Ascending aorta (tissue), 2 donors: ENCODE results near the gene MEF2C. TPM values are rescaled to one million over a fixed set of nuclear protein-coding genes. Genes with fewer than 3 reads are reported as not detected.

Experiments used
- DNase-seq, 2 donors: peaks; one replicate each; pipeline ENCODE4 v3.0.0-alpha.2; 2019; ENCODE audit warnings: low spot score in 2 of 2
- H3K27ac ChIP-seq, 2 donors: fragments of 200-600 bp; sonication (generic); one replicate each; pipeline ENCODE4 v1.5.1; 2016 to 2017; ENCODE audit warnings: mild to moderate bottlenecking in 1 of 2
- H3K27me3 ChIP-seq: fragments of 200-600 bp; sonication (generic); one replicate; pipeline ENCODE4 v1.5.1; 2017
- H3K36me3 ChIP-seq, 2 donors: fragments of 200-600 bp; sonication (generic); one replicate each; pipeline ENCODE4 v1.5.1; 2016
- H3K4me1 ChIP-seq, 2 donors: fragments of 200-600 bp; sonication (generic); one replicate each; pipeline ENCODE4 v1.5.1; 2016 to 2017; ENCODE audit warnings: mild to moderate bottlenecking in 1 of 2
- H3K4me3 ChIP-seq, 2 donors: fragments of 200-600 bp; sonication (generic); one replicate each; pipeline ENCODE4 v1.5.1; 2016 to 2017; ENCODE audit warnings: mild to moderate bottlenecking in 1 of 2
- H3K9me3 ChIP-seq, 2 donors: fragments of 200-600 bp; sonication (generic); one replicate each; pipeline ENCODE4 v1.5.1; 2016
- CTCF ChIP-seq, 3 experiments: fragments of 200-600 bp in 2 of 3; fragments of 450-650 bp in 1 of 3; sonication (generic) in 2 of 3; IDR thresholded peaks; one replicate each; pipeline ENCODE4 v1.5.1; 2016 to 2019; ENCODE audit warnings: antibody characterized with exemption in 3 of 3, mild to moderate bottlenecking in 1 of 3, moderate library complexity in 1 of 3
- intact Hi-C: fragments of 100-400 bp; cut with DNase I; formaldehyde crosslinking; loops from one replicate; pipeline ENCODE4 v1.15.1; 2023
- total RNA-seq: library from RNA; depleted of rRNA; stranded (reverse); fragments of >200 nt; gene quantifications from one replicate; pipeline ENCODE4 v1.1.0, GENCODE V29; 2016

The MEF2C gene
- total RNA-seq, 1 donor from 2014 or later, result 138 TPM

- peaks cover 49% of the 10 kb centered on the region for H3K27me3 ChIP-seq
- peaks cover 2 to 4% of the 10 kb centered on the region in 2 donors for H3K4me1 ChIP-seq
- TF ChIP-seq CTCF (IDR thresholded peaks at IDR 0.05), result no peak
- no peak overlapping the region for H3K4me3 ChIP-seq
- H3K27ac ChIP-seq, result no peak overlapping the region
- no peak for DNase-seq
- intact Hi-C loops, result no loop called here
- H3K36me3 ChIP-seq, result no peaks in the 10 kb centered on the region
- H3K9me3 ChIP-seq, result no peaks in the 10 kb centered on the region
These were observed 213.5 kb downstream of the MEF2C start for GRCh38 chr5:88669371-88670050.

- Histone ChIP-seq H3K9me3 (no peaks in the 10 kb centered on the region), H3K4me3 (peak overlapping the region; percentile 4 to 32), H3K27me3 (peaks cover 38% of the 10 kb centered on the region), H3K27ac (no peak overlapping the region), H3K4me1 (no peaks in the 10 kb centered on the region), H3K36me3 (no peaks in the 10 kb centered on the region)
- no peak for TF ChIP-seq CTCF (IDR thresholded peaks at IDR 0.05)
- DNase-seq, result no peak
- intact Hi-C loops, result no loop called here
These were observed 215.3 kb downstream of the MEF2C start for GRCh38 chr5:88667496-88668201.
